SU-DHL-6 (cell line): ENCODE data around the gene EFCAB12.

ENCODE experiments used
- CTCF ChIP-seq: fragments of 200-600 bp; sonication (generic); IDR thresholded peaks from one replicate; pipeline ENCODE4 v1.5.1; 2017; ENCODE audit warnings: antibody characterized with exemption, mild to moderate bottlenecking, low read length, moderate library complexity; ENCODE audit not compliant: insufficient read depth, poor library complexity, severe bottlenecking
- EZH2phosphoT487 ChIP-seq: fragments of 200-600 bp; sonication (generic), shearing (Covaris generic); conservative IDR thresholded peaks from 2 replicates; pipeline ENCODE4 v1.6.1; 2018; ENCODE audit warnings: mild to moderate bottlenecking, antibody characterized with exemption, low read length, moderate library complexity, mixed read lengths

GRCh38 chr3:129384594-129385323 is 43.7 kb downstream of the EFCAB12 start:
- TF ChIP-seq CTCF (no peak), EZH2phosphoT487 (no peak)
